PFSK-1 (cell line): ENCODE results near the gene NFIX.

Experiments used
- POLR2AphosphoS5 ChIP-seq: IDR thresholded peaks from 2 replicates; pipeline ENCODE4 v1.6.1; 2012; ENCODE audit warnings: low read depth, mild to moderate bottlenecking, control low read depth, low read length, moderate library complexity
- REST ChIP-seq, 2 experiments: IDR thresholded peaks; 2 replicates each; pipeline versions ENCODE4 v1.6.1 to v1.8.0; 2011 to 2012; ENCODE audit warnings: low read depth in 2 of 2, low read length in 2 of 2, control low read depth in 1 of 2, inconsistent platforms in 1 of 2, mild to moderate bottlenecking in 1 of 2, moderate library complexity in 1 of 2; ENCODE audit not compliant: insufficient read depth in 1 of 2
- TAF1 ChIP-seq: IDR thresholded peaks from 2 replicates; pipeline ENCODE4 v1.6.1; 2012; ENCODE audit warnings: low read length, control low read depth, borderline replicate concordance; ENCODE audit not compliant: insufficient read depth

- no peak for TF ChIP-seq REST (IDR thresholded peaks at IDR 0.05; ENCODE audit: insufficient read depth in 1 of 2, low read depth in 2 of 2, low read length in 2 of 2)
- TF ChIP-seq POLR2AphosphoS5 = no peak
- no peak for TF ChIP-seq TAF1
These were observed 67.0 kb downstream of the NFIX start for GRCh38 chr19:13062317-13062716.
